Natural killer cell (primary cell): Measurements from ENCODE around the gene CFAP54. TPM values are rescaled to one million over a fixed set of nuclear protein-coding genes. Genes with fewer than 3 reads are reported as not detected.

ENCODE experiments used
- ATAC-seq, 3 donors: fragments of 150-1000 bp in 2 of 3; fragments of 200-7000 bp in 1 of 3; cut with Tn5 transposase; 1 replicate in 1 of 3; 2 replicates in 2 of 3; pipeline ENCODE4 v1.10.0; 2021; ENCODE audit warnings: mild to moderate bottlenecking in 2 of 3, moderate library complexity in 2 of 3
- DNase-seq, 2 donors: peaks; one replicate each; pipeline versions ENCODE4 v3.0.0 to v3.0.0-alpha.2; 2013 to 2021; ENCODE audit warnings: mixed read lengths in 1 of 2
- H3K27ac ChIP-seq: one replicate; pipeline ENCODE4 v1.5.1; 2013; ENCODE audit warnings: mild to moderate bottlenecking, low read length
- H3K27me3 ChIP-seq: one replicate; pipeline ENCODE4 v1.6.1; 2013; ENCODE audit warnings: low read length; ENCODE audit not compliant: control insufficient read depth, insufficient read depth
- H3K36me3 ChIP-seq: one replicate; pipeline ENCODE4 v1.6.1; 2013; ENCODE audit warnings: low read length; ENCODE audit not compliant: control insufficient read depth, insufficient read depth
- H3K4me1 ChIP-seq: one replicate; pipeline ENCODE4 v1.6.1; 2013; ENCODE audit warnings: low read length; ENCODE audit not compliant: control insufficient read depth, insufficient read depth
- H3K4me3 ChIP-seq: one replicate; pipeline ENCODE4 v1.5.1; 2013; ENCODE audit warnings: low read length
- H3K9me3 ChIP-seq: one replicate; pipeline ENCODE4 v1.6.1; 2013; ENCODE audit warnings: low read length; ENCODE audit not compliant: control insufficient read depth, insufficient read depth
- H3K27ac Mint-ChIP-seq, 2 donors: one replicate each; pipeline ENCODE4 v1.8.0; 2022; ENCODE audit warnings: mild to moderate bottlenecking in 2 of 2, mixed read lengths in 2 of 2, moderate library complexity in 1 of 2
- H3K27me3 Mint-ChIP-seq, 2 donors: one replicate each; pipeline ENCODE4 v1.8.0; 2022; ENCODE audit warnings: low read depth in 2 of 2, mixed read lengths in 2 of 2
- H3K36me3 Mint-ChIP-seq: one replicate; pipeline ENCODE4 v1.8.0; 2022; ENCODE audit warnings: mixed read lengths
- H3K4me1 Mint-ChIP-seq, 2 donors: one replicate each; pipeline ENCODE4 v1.8.0; 2022; ENCODE audit warnings: mixed read lengths in 2 of 2
- H3K4me3 Mint-ChIP-seq: one replicate; pipeline ENCODE4 v1.8.0; 2022; ENCODE audit warnings: mild to moderate bottlenecking, moderate library complexity, mixed read lengths
- H3K9me3 Mint-ChIP-seq, 2 donors: one replicate each; pipeline ENCODE4 v1.8.0; 2022; ENCODE audit warnings: mixed read lengths in 2 of 2
- WGBS: methylation state at CpG from one replicate; pipeline ENCODE4 v1.1.7; 2013; ENCODE audit warnings: missing lambda C conversion rate; ENCODE audit not compliant: insufficient coverage; 5-methylcytosine and 5-hydroxymethylcytosine counted together
- intact Hi-C: fragments of 100-400 bp; cut with micrococcal nuclease; formaldehyde crosslinking; loops from one replicate; pipeline ENCODE4 v1.14.2; 2022
- total RNA-seq, 4 donors: library from RNA; stranded (reverse); fragments of 120-200 nt in 1 of 4; gene quantifications; one replicate each; pipeline versions ENCODE4 v1.2.3 to v1.2.4, GENCODE V29; 2013 to 2022
- TF ChIP-seq, protein P1 (sequence below): fragments of 200-600 bp; IDR thresholded peaks from one replicate; pipeline ENCODE4 v1.8.0; 2022; ENCODE audit warnings: antibody characterized with exemption

CFAP54 gene
- total RNA-seq, 3 donors from 2014 or later (not counting 1 experiment from before 2014, with no cell fraction given): 0.56 to 1.5 (median 1.2) TPM

GRCh38 chr12:96472384-96472783 lies 17.0 kb upstream of the CFAP54 start:
- no peak overlapping the region for H3K4me3 ChIP-seq
- Mint-ChIP-seq H3K4me3 (peak overlapping the region; percentile 55), H3K27ac (peak overlapping the region; percentile 84 to 85), H3K27me3 (no peaks in the 10 kb centered on the region), H3K36me3 (peaks cover 9% of the 10 kb centered on the region), H3K4me1 (peaks cover 38 to 48% of the 10 kb centered on the region in 2 donors), H3K9me3 (peaks cover 0 to 5% of the 10 kb centered on the region in 2 donors)
- ATAC-seq (no peak), DNase-seq (no peak)
- intact Hi-C loops: loop anchor here (2.0 to 5.0 kb wide), 2 partner anchors 28 to 130 kb away; no protein-coding TSS in a partner anchor
- TF ChIP-seq, protein P1, sequence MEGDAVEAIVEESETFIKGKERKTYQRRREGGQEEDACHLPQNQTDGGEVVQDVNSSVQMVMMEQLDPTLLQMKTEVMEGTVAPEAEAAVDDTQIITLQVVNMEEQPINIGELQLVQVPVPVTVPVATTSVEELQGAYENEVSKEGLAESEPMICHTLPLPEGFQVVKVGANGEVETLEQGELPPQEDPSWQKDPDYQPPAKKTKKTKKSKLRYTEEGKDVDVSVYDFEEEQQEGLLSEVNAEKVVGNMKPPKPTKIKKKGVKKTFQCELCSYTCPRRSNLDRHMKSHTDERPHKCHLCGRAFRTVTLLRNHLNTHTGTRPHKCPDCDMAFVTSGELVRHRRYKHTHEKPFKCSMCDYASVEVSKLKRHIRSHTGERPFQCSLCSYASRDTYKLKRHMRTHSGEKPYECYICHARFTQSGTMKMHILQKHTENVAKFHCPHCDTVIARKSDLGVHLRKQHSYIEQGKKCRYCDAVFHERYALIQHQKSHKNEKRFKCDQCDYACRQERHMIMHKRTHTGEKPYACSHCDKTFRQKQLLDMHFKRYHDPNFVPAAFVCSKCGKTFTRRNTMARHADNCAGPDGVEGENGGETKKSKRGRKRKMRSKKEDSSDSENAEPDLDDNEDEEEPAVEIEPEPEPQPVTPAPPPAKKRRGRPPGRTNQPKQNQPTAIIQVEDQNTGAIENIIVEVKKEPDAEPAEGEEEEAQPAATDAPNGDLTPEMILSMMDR: no peak
- H3K36me3 ChIP-seq: no peaks in the 10 kb centered on the region
- WGBS: 73% methylated on average over 5 of the region's 5 CpGs
- no peaks in the 10 kb centered on the region for H3K27me3 ChIP-seq
- H3K4me1 ChIP-seq: peaks cover 24% of the 10 kb centered on the region
- no peaks in the 10 kb centered on the region for H3K9me3 ChIP-seq
- H3K27ac ChIP-seq: peak overlapping the region; percentile 52

- peak; percentile 62 to 64 for DNase-seq
- Mint-ChIP-seq H3K27me3 (no peaks in the 10 kb centered on the region), H3K36me3 (peaks cover 9% of the 10 kb centered on the region), H3K27ac (peak overlapping the region; percentile 84 to 85), H3K4me3 (peak overlapping the region; percentile 67), H3K9me3 (peaks cover 0 to 5% of the 10 kb centered on the region in 2 donors), H3K4me1 (peaks cover 38 to 48% of the 10 kb centered on the region in 2 donors)
- no peaks in the 10 kb centered on the region for H3K9me3 ChIP-seq
- H3K27me3 ChIP-seq: no peaks in the 10 kb centered on the region
- TF ChIP-seq, protein P1: no peak
- H3K36me3 ChIP-seq: no peaks in the 10 kb centered on the region
- ATAC-seq: peak; percentile 95 to 99 (median 96)
- intact Hi-C loops: loop anchor here (1.0 to 5.0 kb wide), 3 partner anchors 29 to 131 kb away; no protein-coding TSS in a partner anchor
- WGBS: 100% methylated on average over 1 of the region's 4 CpGs
- H3K4me1 ChIP-seq: peaks cover 24% of the 10 kb centered on the region
- peak overlapping the region; percentile 52 for H3K27ac ChIP-seq
- no peak overlapping the region for H3K4me3 ChIP-seq
These were observed 15.8 kb upstream of the CFAP54 start for GRCh38 chr12:96473394-96474093.

DNA sequence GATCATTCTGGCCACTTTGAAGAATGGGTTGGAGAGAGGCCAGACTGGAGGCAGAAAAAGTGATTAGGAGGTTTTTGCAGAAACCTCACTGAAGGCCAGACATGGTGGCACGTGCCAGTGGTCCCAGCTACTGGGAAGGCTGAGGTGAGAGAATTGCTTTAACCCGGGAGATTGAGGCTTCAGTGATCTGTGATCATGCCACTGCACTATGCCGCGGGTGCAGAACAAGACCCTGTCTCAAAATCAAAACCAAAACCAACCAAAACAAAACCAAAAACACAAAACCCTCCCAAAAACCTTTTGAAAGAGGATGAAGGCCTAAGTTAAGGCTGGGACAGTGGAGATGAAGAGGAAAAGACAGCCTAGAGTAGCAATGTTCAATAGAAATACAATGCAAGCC lies 15.2 kb upstream of the CFAP54 start:
- Histone ChIP-seq H3K36me3 (no peaks in the 10 kb centered on the region), H3K4me3 (no peak overlapping the region), H3K27me3 (no peaks in the 10 kb centered on the region), H3K4me1 (peaks cover 24% of the 10 kb centered on the region), H3K9me3 (no peaks in the 10 kb centered on the region), H3K27ac (peak overlapping the region; percentile 52)
- peaks cover 0 to 5% of the 10 kb centered on the region in 2 donors for H3K9me3 Mint-ChIP-seq
- TF ChIP-seq, protein P1: no peak
- H3K4me3 Mint-ChIP-seq: peak overlapping the region; percentile 67
- ATAC-seq: peak in 2 of 3 donors; percentile 9 to 10
- H3K27ac Mint-ChIP-seq: peak overlapping the region; percentile 84 to 85
- no peak for DNase-seq
- WGBS: 67% methylated on average over 2 of the region's 4 CpGs
- intact Hi-C loops: loop anchor here (5.0 kb wide), 1 partner anchor 132 kb away; no protein-coding TSS in a partner anchor
- peaks cover 9% of the 10 kb centered on the region for H3K36me3 Mint-ChIP-seq
- no peaks in the 10 kb centered on the region for H3K27me3 Mint-ChIP-seq
- peaks cover 38 to 48% of the 10 kb centered on the region in 2 donors for H3K4me1 Mint-ChIP-seq
